Neural cell (in vitro differentiated cells): ENCODE data around the gene IMMP2L.

Source experiments
- CTCF ChIP-seq: fragments of 450-650 bp; IDR thresholded peaks from 2 replicates; pipeline ENCODE4 v1.5.1; 2014; ENCODE audit warnings: antibody characterized with exemption, mild to moderate bottlenecking, moderate library complexity; ENCODE audit not compliant: poor library complexity, severe bottlenecking
- EZH2 ChIP-seq: fragments of 200-600, 300-800 bp; shearing (Covaris generic), sonication (generic); IDR thresholded peaks from 2 replicates; pipeline ENCODE4 v1.6.1; 2014; ENCODE audit warnings: antibody characterized with exemption, low read length, borderline replicate concordance, mild to moderate bottlenecking; ENCODE audit not compliant: insufficient read depth, poor library complexity, severe bottlenecking
- POLR2AphosphoS5 ChIP-seq: IDR thresholded peaks from 2 replicates; pipeline ENCODE4 v1.6.1; 2012
- REST ChIP-seq: IDR thresholded peaks from 2 replicates; pipeline ENCODE4 v1.6.1; 2012; ENCODE audit warnings: borderline replicate concordance

GRCh38 chr7:111174510-111174909 lies 387.8 kb downstream of the IMMP2L start:
- TF ChIP-seq CTCF (no peak), REST (no peak), POLR2AphosphoS5 (no peak), EZH2 (no peak)
